Effector memory CD8-positive, alpha-beta T cell (primary cell): ENCODE results near the gene KRT71.
"Not testable (repeated sequence)": the region's sequence is repeated elsewhere in the genome, so short reads cannot be mapped to it uniquely, and the experiment has no call there.

ENCODE experiments used
- ATAC-seq: fragments of 150-1000 bp; cut with Tn5 transposase; replicated peaks from 2 replicates; pipeline ENCODE4 v1.10.0; 2021; ENCODE audit warnings: mild to moderate bottlenecking, moderate library complexity
- DNase-seq, 3 experiments: peaks; one replicate each; pipeline ENCODE4 v3.0.0; 2021
- H3K27ac Mint-ChIP-seq, 2 donors: one replicate each; pipeline ENCODE4 v1.8.0; 2022; ENCODE audit warnings: mild to moderate bottlenecking in 2 of 2, mixed read lengths in 2 of 2, moderate library complexity in 2 of 2
- H3K27me3 Mint-ChIP-seq, 2 donors: one replicate each; pipeline ENCODE4 v1.8.0; 2022; ENCODE audit warnings: mixed read lengths in 2 of 2
- H3K36me3 Mint-ChIP-seq: one replicate; pipeline ENCODE4 v1.8.0; 2022; ENCODE audit warnings: mild to moderate bottlenecking, moderate library complexity, mixed read lengths; ENCODE audit not compliant: insufficient read depth
- H3K4me1 Mint-ChIP-seq, 2 donors: one replicate each; pipeline ENCODE4 v1.8.0; 2022; ENCODE audit warnings: low read depth in 2 of 2, mixed read lengths in 2 of 2
- H3K4me3 Mint-ChIP-seq, 2 donors: one replicate each; pipeline ENCODE4 v1.8.0; 2022; ENCODE audit warnings: mild to moderate bottlenecking in 2 of 2, mixed read lengths in 2 of 2, moderate library complexity in 2 of 2
- H3K9me3 Mint-ChIP-seq, 2 donors: one replicate each; pipeline ENCODE4 v1.8.0; 2022; ENCODE audit warnings: mixed read lengths in 2 of 2

The KRT71 gene

GRCh38 chr12:52506858-52507715, 45.9 kb downstream of the KRT71 start:
- H3K9me3 Mint-ChIP-seq, result no peaks in the 10 kb centered on the region
- H3K27me3 Mint-ChIP-seq, result peaks cover 19 to 53% of the 10 kb centered on the region in 2 donors
- H3K4me3 Mint-ChIP-seq, result no peak overlapping the region
- H3K27ac Mint-ChIP-seq, result no peak overlapping the region
- DNase-seq (peak in 1 of 3 experiments; percentile 12), ATAC-seq (peak; percentile 69)
- peaks cover 3 to 8% of the 10 kb centered on the region in 2 donors for H3K4me1 Mint-ChIP-seq
- H3K36me3 Mint-ChIP-seq, result no peaks in the 10 kb centered on the region

GRCh38 chr12:52502877-52503276, 50.1 kb downstream of the KRT71 start:
- H3K27me3 Mint-ChIP-seq, result peaks cover 21 to 41% of the 10 kb centered on the region in 2 donors
- H3K4me1 Mint-ChIP-seq, result peaks cover 3 to 8% of the 10 kb centered on the region in 2 donors
- ATAC-seq, result no peak
- H3K27ac Mint-ChIP-seq, result no peak overlapping the region
- no peaks in the 10 kb centered on the region for H3K36me3 Mint-ChIP-seq
- no peak for DNase-seq
- H3K4me3 Mint-ChIP-seq, result no peak overlapping the region
- no peaks in the 10 kb centered on the region for H3K9me3 Mint-ChIP-seq

- no peaks in the 10 kb centered on the region for H3K4me1 Mint-ChIP-seq
- no peak overlapping the region for H3K4me3 Mint-ChIP-seq
- H3K27ac Mint-ChIP-seq, result no peak overlapping the region
- DNase-seq, result no peak
- peaks cover 14 to 41% of the 10 kb centered on the region in 2 donors for H3K27me3 Mint-ChIP-seq
- H3K36me3 Mint-ChIP-seq, result no peaks in the 10 kb centered on the region
- no peaks in the 10 kb centered on the region for H3K9me3 Mint-ChIP-seq
- ATAC-seq, result no peak
Measured at GRCh38 chr12:52501490-52501889, 51.5 kb downstream of the KRT71 start.

- not testable (repeated sequence) for H3K4me3 Mint-ChIP-seq, H3K9me3 Mint-ChIP-seq, DNase-seq, H3K4me1 Mint-ChIP-seq, H3K27ac Mint-ChIP-seq, ATAC-seq, H3K36me3 Mint-ChIP-seq
- H3K27me3 Mint-ChIP-seq, result peaks cover 12 to 41% of the 10 kb centered on the region in 2 donors
Measured at GRCh38 chr12:52500574-52500973, 52.4 kb downstream of the KRT71 start.

GRCh38 chr12:52499806-52500560, 53.0 kb downstream of the KRT71 start:
- Mint-ChIP-seq H3K27me3 (peaks cover 12 to 46% of the 10 kb centered on the region in 2 donors), H3K27ac (no peak overlapping the region), H3K36me3 (no peaks in the 10 kb centered on the region), H3K4me1 (peaks cover 4 to 5% of the 10 kb centered on the region in 2 donors), H3K9me3 (no peaks in the 10 kb centered on the region), H3K4me3 (no peak overlapping the region)
- no peak for DNase-seq
- ATAC-seq, result no peak

GRCh38 chr12:52498946-52499345, 54.0 kb downstream of the KRT71 start:
- Mint-ChIP-seq H3K36me3 (no peaks in the 10 kb centered on the region), H3K4me1 (peaks cover 4 to 5% of the 10 kb centered on the region in 2 donors), H3K27ac (no peak overlapping the region), H3K4me3 (no peak overlapping the region), H3K9me3 (no peaks in the 10 kb centered on the region), H3K27me3 (peaks cover 12 to 56% of the 10 kb centered on the region in 2 donors)
- ATAC-seq (no peak), DNase-seq (no peak)

GRCh38 chr12:52497975-52498374, 55.0 kb downstream of the KRT71 start:
- DNase-seq, result no peak
- Mint-ChIP-seq H3K9me3 (no peaks in the 10 kb centered on the region), H3K4me3 (no peak overlapping the region), H3K36me3 (no peaks in the 10 kb centered on the region), H3K27me3 (peaks cover 12 to 66% of the 10 kb centered on the region in 2 donors), H3K4me1 (peaks cover 4 to 5% of the 10 kb centered on the region in 2 donors), H3K27ac (no peak overlapping the region)
- no peak for ATAC-seq

GRCh38 chr12:52496590-52497071, 56.3 kb downstream of the KRT71 start:
- no peak for ATAC-seq
- H3K27ac Mint-ChIP-seq, result no peak overlapping the region
- H3K27me3 Mint-ChIP-seq, result peaks cover 20 to 75% of the 10 kb centered on the region in 2 donors
- peaks cover under 1% of the 10 kb centered on the region for H3K36me3 Mint-ChIP-seq
- peaks cover 4 to 5% of the 10 kb centered on the region in 2 donors for H3K4me1 Mint-ChIP-seq
- H3K4me3 Mint-ChIP-seq, result no peak overlapping the region
- no peaks in the 10 kb centered on the region for H3K9me3 Mint-ChIP-seq
- no peak for DNase-seq

GRCh38 chr12:52496054-52496453, 56.9 kb downstream of the KRT71 start:
- DNase-seq (no peak), ATAC-seq (no peak)
- no peak overlapping the region for H3K4me3 Mint-ChIP-seq
- H3K27me3 Mint-ChIP-seq, result peaks cover 25 to 79% of the 10 kb centered on the region in 2 donors
- peaks cover 3% of the 10 kb centered on the region for H3K36me3 Mint-ChIP-seq
- peaks cover 4 to 5% of the 10 kb centered on the region in 2 donors for H3K4me1 Mint-ChIP-seq
- no peaks in the 10 kb centered on the region for H3K9me3 Mint-ChIP-seq
- no peak overlapping the region for H3K27ac Mint-ChIP-seq

- ATAC-seq, result no peak
- Mint-ChIP-seq H3K27me3 (peaks cover 28 to 85% of the 10 kb centered on the region in 2 donors), H3K36me3 (peaks cover 3% of the 10 kb centered on the region), H3K4me1 (peaks cover 4 to 5% of the 10 kb centered on the region in 2 donors), H3K9me3 (no peaks in the 10 kb centered on the region), H3K27ac (no peak overlapping the region), H3K4me3 (no peak overlapping the region)
- DNase-seq, result no peak
Measured at GRCh38 chr12:52495389-52495788, 57.6 kb downstream of the KRT71 start.

- Mint-ChIP-seq H3K9me3 (no peaks in the 10 kb centered on the region), H3K27me3 (peaks cover 28 to 93% of the 10 kb centered on the region in 2 donors), H3K27ac (no peak overlapping the region), H3K4me3 (no peak overlapping the region), H3K4me1 (peaks cover 4 to 5% of the 10 kb centered on the region in 2 donors), H3K36me3 (peaks cover 3% of the 10 kb centered on the region)
- DNase-seq (no peak), ATAC-seq (no peak)
Measured at GRCh38 chr12:52494518-52494917, 58.4 kb downstream of the KRT71 start.

GRCh38 chr12:52494100-52494499, 58.8 kb downstream of the KRT71 start:
- Mint-ChIP-seq H3K27me3 (peaks cover 29 to 93% of the 10 kb centered on the region in 2 donors), H3K36me3 (peaks cover 3% of the 10 kb centered on the region), H3K4me1 (peaks cover 4 to 5% of the 10 kb centered on the region in 2 donors), H3K27ac (no peak overlapping the region), H3K9me3 (no peaks in the 10 kb centered on the region), H3K4me3 (no peak overlapping the region)
- DNase-seq (no peak), ATAC-seq (no peak)
